ENCODE results near the gene EPHB1. TPM values are rescaled to one million over a fixed set of nuclear protein-coding genes. Genes with fewer than 3 reads are reported as not detected.

EPHB1 gene
- total RNA-seq, 4 donors from 2014 or later = 0.16 to 1.5 (median 0.59) TPM

DNA sequence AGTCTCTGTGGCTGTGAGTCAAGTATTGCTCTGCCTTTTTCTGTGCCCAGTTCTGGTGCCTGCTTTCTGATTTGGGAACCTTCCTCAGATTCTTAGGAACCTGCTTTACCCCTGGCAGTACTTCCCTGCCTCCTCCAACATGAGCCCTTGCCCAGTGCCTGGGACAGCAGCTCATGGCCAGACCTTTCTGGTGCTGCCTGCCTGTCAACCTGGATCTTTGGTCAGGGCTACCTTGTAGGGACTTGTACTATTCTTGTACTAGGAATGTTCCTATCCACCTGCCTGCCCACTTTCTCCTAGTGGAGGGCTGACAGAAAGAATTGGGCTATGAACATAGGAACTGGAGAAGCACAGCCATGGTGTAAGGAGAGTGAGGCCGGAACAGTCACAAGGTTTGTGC lies 28.8 kb upstream of the EPHB1 start:
- TF ChIP-seq, protein P1, sequence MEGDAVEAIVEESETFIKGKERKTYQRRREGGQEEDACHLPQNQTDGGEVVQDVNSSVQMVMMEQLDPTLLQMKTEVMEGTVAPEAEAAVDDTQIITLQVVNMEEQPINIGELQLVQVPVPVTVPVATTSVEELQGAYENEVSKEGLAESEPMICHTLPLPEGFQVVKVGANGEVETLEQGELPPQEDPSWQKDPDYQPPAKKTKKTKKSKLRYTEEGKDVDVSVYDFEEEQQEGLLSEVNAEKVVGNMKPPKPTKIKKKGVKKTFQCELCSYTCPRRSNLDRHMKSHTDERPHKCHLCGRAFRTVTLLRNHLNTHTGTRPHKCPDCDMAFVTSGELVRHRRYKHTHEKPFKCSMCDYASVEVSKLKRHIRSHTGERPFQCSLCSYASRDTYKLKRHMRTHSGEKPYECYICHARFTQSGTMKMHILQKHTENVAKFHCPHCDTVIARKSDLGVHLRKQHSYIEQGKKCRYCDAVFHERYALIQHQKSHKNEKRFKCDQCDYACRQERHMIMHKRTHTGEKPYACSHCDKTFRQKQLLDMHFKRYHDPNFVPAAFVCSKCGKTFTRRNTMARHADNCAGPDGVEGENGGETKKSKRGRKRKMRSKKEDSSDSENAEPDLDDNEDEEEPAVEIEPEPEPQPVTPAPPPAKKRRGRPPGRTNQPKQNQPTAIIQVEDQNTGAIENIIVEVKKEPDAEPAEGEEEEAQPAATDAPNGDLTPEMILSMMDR (IDR thresholded peaks at IDR 0.05; ENCODE audit: low read depth) = no peak

DNA sequence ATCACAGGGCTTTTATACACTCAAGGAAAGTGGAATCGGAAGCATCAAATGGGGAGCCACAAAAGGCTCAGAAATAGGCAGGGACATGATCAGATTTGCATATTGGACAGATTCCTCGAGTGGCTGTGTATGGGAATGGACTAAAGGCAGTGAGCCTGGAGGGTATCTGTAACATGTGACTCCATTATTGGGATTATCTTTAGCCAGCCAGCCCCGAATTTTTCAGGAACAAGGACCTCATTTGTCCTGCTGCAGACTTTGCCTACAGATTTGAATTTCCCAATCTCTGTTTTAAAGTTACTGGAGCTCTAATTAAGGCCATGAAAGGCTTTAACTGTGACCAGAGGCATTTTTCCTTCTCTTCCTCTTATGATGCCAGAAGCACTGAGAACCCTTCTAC lies 26.9 kb upstream of the EPHB1 start:
- TF ChIP-seq, protein P1 (IDR thresholded peaks at IDR 0.05; ENCODE audit: low read depth) = no peak

DNA sequence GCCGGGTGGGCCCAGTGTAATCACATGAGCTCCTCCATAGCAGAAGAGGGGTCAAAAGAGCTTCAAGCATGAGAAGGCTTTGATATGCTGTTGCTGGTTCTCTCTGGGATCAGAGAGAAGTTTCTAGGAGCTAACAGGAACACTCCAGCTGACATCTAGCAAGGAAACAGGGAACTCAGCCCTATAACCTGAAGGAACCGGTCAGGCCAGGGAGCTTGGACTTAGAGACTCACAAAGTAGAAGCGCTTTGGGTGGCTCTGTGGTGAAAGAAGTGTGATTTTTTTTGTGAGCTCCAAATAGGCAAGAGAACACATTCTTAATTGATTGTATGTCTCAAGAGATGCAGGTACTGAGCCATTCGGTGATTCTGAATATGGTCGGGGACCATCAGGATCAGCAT lies 26.2 kb upstream of the EPHB1 start:
- TF ChIP-seq, protein P1 (IDR thresholded peaks at IDR 0.05; ENCODE audit: low read depth) = no peak

DNA sequence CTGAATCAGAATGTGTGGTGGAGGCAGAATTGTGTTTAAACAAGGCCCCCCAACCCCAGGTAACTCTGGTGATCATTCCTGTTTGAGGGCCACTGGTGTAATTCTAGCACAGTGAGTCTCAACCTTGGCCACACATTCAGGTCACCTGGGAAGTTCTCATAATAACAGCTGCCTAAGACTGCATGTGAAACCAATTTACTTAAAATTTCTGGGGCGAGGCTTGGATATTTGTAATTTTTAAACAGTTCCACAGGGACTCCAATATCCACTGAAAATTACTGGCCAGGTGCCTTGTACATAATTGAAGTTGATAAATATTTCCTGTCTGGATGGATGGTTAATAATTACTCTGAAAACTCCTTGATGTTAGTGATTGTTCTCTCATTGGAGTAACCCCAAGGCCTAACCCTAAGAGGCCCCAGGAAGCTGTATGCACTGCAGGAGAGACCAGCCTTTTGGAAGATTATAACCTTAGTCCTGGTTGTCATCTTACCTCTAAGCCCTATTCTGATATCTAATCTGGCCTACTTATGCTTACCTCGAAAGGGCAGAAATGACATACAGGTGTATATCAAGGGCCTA lies 25.7 kb upstream of the EPHB1 start:
- TF ChIP-seq, protein P1 (IDR thresholded peaks at IDR 0.05; ENCODE audit: low read depth) = no peak

DNA sequence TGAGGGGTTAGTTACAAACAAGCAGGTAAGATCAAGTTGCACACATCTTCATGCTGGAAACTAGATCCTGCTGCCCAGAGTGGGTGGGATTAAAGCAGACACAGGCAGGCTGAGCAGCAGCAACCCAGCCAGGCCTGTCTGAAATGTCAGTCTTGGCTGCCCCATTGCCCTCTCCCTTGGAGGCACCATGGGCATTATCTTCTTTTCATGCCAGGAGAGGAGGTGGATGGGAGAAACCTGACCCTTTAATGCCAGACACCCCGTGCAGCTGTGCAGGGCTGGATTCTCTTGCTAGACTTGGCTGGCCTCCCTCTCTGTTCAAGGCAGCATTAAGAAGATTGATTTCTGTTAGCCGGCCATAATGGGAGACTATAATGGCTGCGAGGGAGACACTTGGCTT lies 23.0 kb upstream of the EPHB1 start:
- TF ChIP-seq, protein P1 (IDR thresholded peaks at IDR 0.05; ENCODE audit: low read depth) = no peak

DNA sequence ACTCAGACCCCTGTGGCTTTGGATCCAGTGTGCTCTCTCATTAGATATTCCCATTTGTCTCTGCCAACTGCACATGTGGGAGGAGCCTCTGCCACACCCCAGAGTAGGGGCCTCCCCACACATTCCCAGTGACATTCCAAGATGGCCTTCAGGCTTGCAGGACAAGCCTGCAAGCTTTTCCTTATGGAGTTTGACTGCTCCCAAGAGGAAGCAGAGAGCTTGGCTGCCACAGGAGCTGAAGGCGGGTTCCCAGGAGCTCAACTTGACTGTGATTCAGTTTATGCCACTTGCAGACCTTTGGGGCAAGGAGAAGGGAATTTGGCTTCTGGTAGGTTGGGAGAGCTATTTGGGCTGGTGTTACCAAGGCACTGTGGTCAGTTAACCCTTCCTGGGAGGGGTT lies 22.5 kb upstream of the EPHB1 start:
- TF ChIP-seq, protein P1 (IDR thresholded peaks at IDR 0.05; ENCODE audit: low read depth) = no peak

DNA sequence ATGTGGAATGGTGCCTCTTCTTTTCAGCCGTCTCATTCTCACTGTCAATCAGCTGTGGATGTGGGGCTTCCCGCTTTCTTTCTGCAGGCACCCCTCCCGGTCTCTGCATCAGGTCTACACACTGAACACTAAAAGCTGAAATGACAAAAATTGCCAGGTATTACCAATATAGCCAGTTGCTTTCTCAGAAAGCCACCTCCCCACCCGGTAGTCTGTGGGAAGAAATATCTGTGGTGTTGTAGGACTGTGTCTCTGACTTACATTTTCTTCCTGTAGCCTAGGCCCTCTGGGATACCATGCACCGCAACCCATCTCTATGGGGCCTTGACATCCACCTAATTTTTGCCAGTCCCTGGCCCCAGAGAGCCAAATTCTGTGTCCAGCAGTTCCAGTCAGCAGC lies 19.2 kb upstream of the EPHB1 start:
- TF ChIP-seq, protein P1 (IDR thresholded peaks at IDR 0.05; ENCODE audit: low read depth) = no peak

Measured in subcutaneous adipose tissue (tissue), 4 donors.